ENCODE data around the gene ATP6V1C2.

Gene ATP6V1C2

DNA sequence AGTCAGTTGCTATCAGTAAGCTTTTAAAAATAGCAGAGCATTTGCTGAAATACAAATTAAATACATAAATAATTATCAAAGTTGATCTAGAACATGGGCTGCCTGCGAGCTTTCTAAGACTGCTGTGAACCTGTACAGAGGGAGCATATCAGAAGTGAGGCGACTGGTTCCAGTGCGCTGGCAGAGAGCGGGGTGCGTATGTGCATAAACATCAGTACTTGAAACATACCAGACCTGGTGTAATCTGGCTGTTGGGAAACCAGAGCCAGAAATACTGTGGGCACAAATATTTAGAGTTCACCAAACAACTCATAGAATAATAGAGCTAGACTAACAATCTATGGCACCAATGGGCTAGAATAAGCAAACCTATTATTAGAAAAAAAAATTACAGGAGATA lies 63.8 kb downstream of the ATP6V1C2 start:
- DNase-seq: peak; percentile 11

DNA sequence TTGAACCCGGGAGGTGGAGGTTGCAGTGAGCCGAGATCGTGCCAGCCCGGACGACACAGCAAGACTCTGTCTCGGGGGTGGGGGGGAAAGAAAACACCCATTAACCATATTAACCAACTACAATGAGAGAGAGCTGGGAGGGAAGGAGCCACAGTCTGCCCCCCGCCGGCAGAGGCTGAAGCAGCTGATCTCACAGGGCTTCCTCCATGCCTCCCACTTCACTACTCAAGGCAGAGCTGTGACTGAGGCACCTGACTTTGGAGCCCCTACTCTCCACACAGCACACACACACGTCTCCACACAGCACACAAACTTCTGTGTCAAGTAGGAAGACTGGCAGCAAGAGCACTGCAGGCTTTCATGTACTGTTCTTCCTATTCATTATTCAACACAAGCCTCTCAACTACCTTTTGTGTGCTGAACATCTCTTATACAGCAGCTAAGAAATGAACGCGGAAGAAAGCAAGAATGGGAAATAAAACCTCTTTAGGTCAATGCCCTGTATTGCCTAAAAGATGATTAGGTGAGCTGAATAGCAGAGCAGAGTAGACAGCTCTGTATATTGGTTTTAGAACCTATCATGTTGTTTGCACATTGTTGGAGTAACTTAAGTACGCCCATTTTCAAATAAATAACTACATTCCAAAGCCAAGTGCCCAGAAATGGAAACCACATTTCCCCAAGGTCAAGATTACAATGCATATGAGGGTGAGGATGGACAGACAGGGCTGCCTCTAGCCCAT lies 65.0 kb downstream of the ATP6V1C2 start:
- H3K79me1 ChIP-seq (replicated peaks; ENCODE audit: low read length, poor library complexity, severe bottlenecking): peaks cover 18% of the 10 kb centered on the region
- H2AFZ ChIP-seq (ENCODE audit: low read depth, low read length): no peak overlapping the region
- no peak overlapping the region for H3K23ac ChIP-seq (ENCODE audit: low read length in 2 of 2)
- H2BK12ac ChIP-seq (ENCODE audit: low read length in 2 of 2): no peak overlapping the region
- no peak overlapping the region for H3K4me2 ChIP-seq (ENCODE audit: low read length, poor library complexity, severe bottlenecking)
- H3K14ac ChIP-seq (ENCODE audit: low read length in 2 of 2): no peak overlapping the region
- H3K9me3 ChIP-seq (ENCODE audit: control insufficient read depth, low read length): no peaks in the 10 kb centered on the region
- 99% methylated on average over 5 of the region's 12 CpGs for WGBS
- no peak overlapping the region for H3K18ac ChIP-seq (ENCODE audit: low read depth in 1 of 2, low read length in 2 of 2)
- no peak overlapping the region for H2BK120ac ChIP-seq (ENCODE audit: low read depth, low read length)
- H3K36me3 ChIP-seq (ENCODE audit: control insufficient read depth in 1 of 2, insufficient read depth in 2 of 2, low read depth in 1 of 2, low read length in 2 of 2): peaks cover 46 to 94% of the 10 kb centered on the region in 2 experiments
- H4K91ac ChIP-seq (ENCODE audit: low read length): no peak overlapping the region
- H2BK5ac ChIP-seq (ENCODE audit: low read depth, low read length, poor library complexity, severe bottlenecking): no peak overlapping the region
- H3K4ac ChIP-seq (ENCODE audit: low read depth in 1 of 2, low read length in 2 of 2): no peak overlapping the region
- DNase-seq: no peak
- H2BK15ac ChIP-seq (ENCODE audit: low read depth, poor library complexity, severe bottlenecking): no peak overlapping the region
- H3K4me1 ChIP-seq (ENCODE audit: control insufficient read depth, insufficient read depth, low read depth, low read length): peaks cover 11% of the 10 kb centered on the region
- H3K27ac ChIP-seq (ENCODE audit: low read length, poor library complexity, severe bottlenecking): no peak overlapping the region
- H3K9ac ChIP-seq (ENCODE audit: low read length): no peak overlapping the region
- no peak overlapping the region for H4K8ac ChIP-seq (ENCODE audit: low read length)
- no peak overlapping the region for H2AK5ac ChIP-seq (ENCODE audit: low read length, severe bottlenecking)
- no peaks in the 10 kb centered on the region for H3K27me3 ChIP-seq (ENCODE audit: control insufficient read depth in 1 of 2, insufficient read depth in 1 of 2, low read length in 2 of 2)
- no peak overlapping the region for H3K4me3 ChIP-seq (ENCODE audit: insufficient read depth in 1 of 2, low read depth in 1 of 2, low read length in 2 of 2)

More for the DNA sequence above, 63.8 kb downstream of the ATP6V1C2 start:
- Histone ChIP-seq H3K9ac (ENCODE audit: low read length) (no peak overlapping the region), H4K91ac (ENCODE audit: low read length) (no peak overlapping the region), H3K4me1 (ENCODE audit: control insufficient read depth, insufficient read depth, low read depth, low read length) (peaks cover 10% of the 10 kb centered on the region), H3K23ac (ENCODE audit: low read length in 2 of 2) (no peak overlapping the region), H2BK12ac (ENCODE audit: low read length in 2 of 2) (no peak overlapping the region), H3K4ac (ENCODE audit: low read depth in 1 of 2, low read length in 2 of 2) (no peak overlapping the region), H3K14ac (ENCODE audit: low read length in 2 of 2) (no peak overlapping the region), H3K4me2 (ENCODE audit: low read length, poor library complexity, severe bottlenecking) (no peak overlapping the region), H3K27me3 (ENCODE audit: control insufficient read depth in 1 of 2, insufficient read depth in 1 of 2, low read length in 2 of 2) (no peaks in the 10 kb centered on the region), H4K8ac (ENCODE audit: low read length) (no peak overlapping the region), H3K36me3 (ENCODE audit: control insufficient read depth in 1 of 2, insufficient read depth in 2 of 2, low read depth in 1 of 2, low read length in 2 of 2) (peaks cover 49 to 92% of the 10 kb centered on the region in 2 experiments), H3K18ac (ENCODE audit: low read depth in 1 of 2, low read length in 2 of 2) (no peak overlapping the region), H3K79me1 (replicated peaks; ENCODE audit: low read length, poor library complexity, severe bottlenecking) (peaks cover 22% of the 10 kb centered on the region), H2BK15ac (ENCODE audit: low read depth, poor library complexity, severe bottlenecking) (no peak overlapping the region), H2AK5ac (ENCODE audit: low read length, severe bottlenecking) (no peak overlapping the region), H2AFZ (ENCODE audit: low read depth, low read length) (no peak overlapping the region), H2BK120ac (ENCODE audit: low read depth, low read length) (no peak overlapping the region), H3K27ac (ENCODE audit: low read length, poor library complexity, severe bottlenecking) (no peak overlapping the region), H3K4me3 (ENCODE audit: insufficient read depth in 1 of 2, low read depth in 1 of 2, low read length in 2 of 2) (no peak overlapping the region), H3K9me3 (ENCODE audit: control insufficient read depth, low read length) (no peaks in the 10 kb centered on the region), H2BK5ac (ENCODE audit: low read depth, low read length, poor library complexity, severe bottlenecking) (no peak overlapping the region)
- 96% methylated on average over 4 of the region's 5 CpGs for WGBS

DNA sequence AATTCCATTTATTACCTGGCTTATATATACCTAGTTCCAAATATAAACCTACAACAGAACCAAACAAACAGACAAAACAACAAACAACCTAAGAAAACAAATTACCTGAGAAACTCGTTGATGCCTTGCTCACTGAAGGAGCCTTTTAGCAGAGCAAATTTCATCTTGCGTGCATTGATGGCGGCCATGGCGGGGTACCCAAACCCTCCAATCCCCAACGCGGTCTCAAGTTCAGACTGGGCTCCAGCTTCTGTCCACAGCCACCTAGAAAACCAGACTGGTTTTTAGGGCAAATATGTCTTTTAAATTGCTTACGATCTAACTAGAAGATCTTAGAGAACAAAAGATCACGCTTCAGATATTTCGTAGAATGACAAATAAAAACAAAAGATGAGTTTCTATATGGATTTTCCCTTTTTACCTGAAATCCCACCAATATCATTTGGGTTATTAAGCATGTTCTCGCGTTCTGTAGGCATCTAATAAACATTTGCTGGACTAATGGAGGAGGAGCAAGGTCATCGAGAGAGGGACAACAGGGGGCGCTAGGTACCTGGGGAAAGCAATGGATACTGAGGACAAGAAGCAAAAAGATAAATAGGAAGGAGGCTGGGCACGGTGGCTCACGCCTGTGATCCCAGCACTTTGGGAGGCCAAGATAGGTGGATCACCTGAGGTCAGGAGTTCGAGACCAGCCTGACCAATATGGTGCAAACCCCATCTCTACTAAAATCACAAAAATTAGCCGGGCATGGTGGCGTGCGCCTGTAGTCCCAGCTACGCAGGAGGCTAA lies 65.9 kb downstream of the ATP6V1C2 start:
- no peak overlapping the region for H3K23ac ChIP-seq (ENCODE audit: low read length in 2 of 2)
- H2BK15ac ChIP-seq (ENCODE audit: low read depth, poor library complexity, severe bottlenecking): no peak overlapping the region
- H2AFZ ChIP-seq (ENCODE audit: low read depth, low read length): no peak overlapping the region
- H3K14ac ChIP-seq (ENCODE audit: low read length in 2 of 2): no peak overlapping the region
- H3K9me3 ChIP-seq (ENCODE audit: control insufficient read depth, low read length): no peaks in the 10 kb centered on the region
- H3K4me1 ChIP-seq (ENCODE audit: control insufficient read depth, insufficient read depth, low read depth, low read length): peaks cover 11% of the 10 kb centered on the region
- peaks cover 41 to 94% of the 10 kb centered on the region in 2 experiments for H3K36me3 ChIP-seq (ENCODE audit: control insufficient read depth in 1 of 2, insufficient read depth in 2 of 2, low read depth in 1 of 2, low read length in 2 of 2)
- H2AK5ac ChIP-seq (ENCODE audit: low read length, severe bottlenecking): no peak overlapping the region
- no peak for DNase-seq
- no peak overlapping the region for H3K18ac ChIP-seq (ENCODE audit: low read depth in 1 of 2, low read length in 2 of 2)
- no peak overlapping the region for H3K4ac ChIP-seq (ENCODE audit: low read depth in 1 of 2, low read length in 2 of 2)
- H3K27me3 ChIP-seq (ENCODE audit: control insufficient read depth in 1 of 2, insufficient read depth in 1 of 2, low read length in 2 of 2): no peaks in the 10 kb centered on the region
- no peak overlapping the region for H3K4me3 ChIP-seq (ENCODE audit: insufficient read depth in 1 of 2, low read depth in 1 of 2, low read length in 2 of 2)
- WGBS: 96% methylated on average over 19 of the region's 20 CpGs
- H3K4me2 ChIP-seq (ENCODE audit: low read length, poor library complexity, severe bottlenecking): no peak overlapping the region
- no peak overlapping the region for H4K91ac ChIP-seq (ENCODE audit: low read length)
- no peak overlapping the region for H2BK120ac ChIP-seq (ENCODE audit: low read depth, low read length)
- H4K8ac ChIP-seq (ENCODE audit: low read length): no peak overlapping the region
- H2BK5ac ChIP-seq (ENCODE audit: low read depth, low read length, poor library complexity, severe bottlenecking): no peak overlapping the region
- H3K79me1 ChIP-seq (replicated peaks; ENCODE audit: low read length, poor library complexity, severe bottlenecking): peaks cover 11% of the 10 kb centered on the region
- no peak overlapping the region for H3K27ac ChIP-seq (ENCODE audit: low read length, poor library complexity, severe bottlenecking)
- no peak overlapping the region for H3K9ac ChIP-seq (ENCODE audit: low read length)
- no peak overlapping the region for H2BK12ac ChIP-seq (ENCODE audit: low read length in 2 of 2)

DNA sequence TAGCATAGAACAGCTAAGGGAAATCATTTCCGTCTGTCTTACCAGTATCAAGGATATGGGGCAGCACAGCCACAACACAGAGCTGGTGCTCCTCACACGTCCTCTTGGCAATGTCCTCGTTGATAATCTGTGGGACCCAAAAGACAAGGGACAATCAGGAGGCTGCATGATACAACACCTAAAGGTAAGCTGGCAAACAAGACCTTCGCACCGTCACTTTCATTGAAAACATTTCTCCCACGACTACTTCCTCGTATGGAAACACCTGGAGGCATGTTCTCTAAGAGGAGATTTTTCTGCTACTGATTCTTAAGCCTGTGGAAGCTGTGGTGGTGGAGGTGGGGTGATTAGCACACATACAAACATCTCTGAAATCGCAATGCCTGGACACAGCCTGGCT lies 67.4 kb downstream of the ATP6V1C2 start:
- Histone ChIP-seq H3K4ac (ENCODE audit: low read depth in 1 of 2, low read length in 2 of 2) (no peak overlapping the region), H3K4me1 (ENCODE audit: control insufficient read depth, insufficient read depth, low read depth, low read length) (peaks cover 11% of the 10 kb centered on the region), H4K8ac (ENCODE audit: low read length) (no peak overlapping the region), H3K9ac (ENCODE audit: low read length) (no peak overlapping the region), H3K23ac (ENCODE audit: low read length in 2 of 2) (no peak overlapping the region), H3K27ac (ENCODE audit: low read length, poor library complexity, severe bottlenecking) (no peak overlapping the region), H2AK5ac (ENCODE audit: low read length, severe bottlenecking) (peak overlapping the region; percentile 65), H3K27me3 (ENCODE audit: control insufficient read depth in 1 of 2, insufficient read depth in 1 of 2, low read length in 2 of 2) (no peaks in the 10 kb centered on the region), H3K4me3 (ENCODE audit: insufficient read depth in 1 of 2, low read depth in 1 of 2, low read length in 2 of 2) (no peak overlapping the region), H2AFZ (ENCODE audit: low read depth, low read length) (no peak overlapping the region), H3K36me3 (ENCODE audit: control insufficient read depth in 1 of 2, insufficient read depth in 2 of 2, low read depth in 1 of 2, low read length in 2 of 2) (peaks cover 49 to 96% of the 10 kb centered on the region in 2 experiments), H2BK15ac (ENCODE audit: low read depth, poor library complexity, severe bottlenecking) (no peak overlapping the region), H3K18ac (ENCODE audit: low read depth in 1 of 2, low read length in 2 of 2) (no peak overlapping the region), H3K4me2 (ENCODE audit: low read length, poor library complexity, severe bottlenecking) (no peak overlapping the region), H2BK5ac (ENCODE audit: low read depth, low read length, poor library complexity, severe bottlenecking) (no peak overlapping the region), H3K14ac (ENCODE audit: low read length in 2 of 2) (no peak overlapping the region), H4K91ac (ENCODE audit: low read length) (no peak overlapping the region), H2BK12ac (ENCODE audit: low read length in 2 of 2) (no peak overlapping the region), H2BK120ac (ENCODE audit: low read depth, low read length) (no peak overlapping the region), H3K79me1 (replicated peaks; ENCODE audit: low read length, poor library complexity, severe bottlenecking) (peaks cover 19% of the 10 kb centered on the region), H3K9me3 (ENCODE audit: control insufficient read depth, low read length) (no peaks in the 10 kb centered on the region)
- 100% methylated on average over 6 of the region's 8 CpGs for WGBS
- no peak for DNase-seq
